Measurements from ENCODE around the gene MECP2.
A peak's percentile ranks its signal among the peaks of the same experiment; 100 is the strongest.
"Not testable (repeated sequence)": the region's sequence is repeated elsewhere in the genome, so short reads cannot be mapped to it uniquely, and the experiment has no call there.

The MECP2 gene

GRCh38 chrX:154017766-154018517 is 79.6 kb downstream of the MECP2 start:
- no peak for DNase-seq (ENCODE audit: low read depth)

DNA sequence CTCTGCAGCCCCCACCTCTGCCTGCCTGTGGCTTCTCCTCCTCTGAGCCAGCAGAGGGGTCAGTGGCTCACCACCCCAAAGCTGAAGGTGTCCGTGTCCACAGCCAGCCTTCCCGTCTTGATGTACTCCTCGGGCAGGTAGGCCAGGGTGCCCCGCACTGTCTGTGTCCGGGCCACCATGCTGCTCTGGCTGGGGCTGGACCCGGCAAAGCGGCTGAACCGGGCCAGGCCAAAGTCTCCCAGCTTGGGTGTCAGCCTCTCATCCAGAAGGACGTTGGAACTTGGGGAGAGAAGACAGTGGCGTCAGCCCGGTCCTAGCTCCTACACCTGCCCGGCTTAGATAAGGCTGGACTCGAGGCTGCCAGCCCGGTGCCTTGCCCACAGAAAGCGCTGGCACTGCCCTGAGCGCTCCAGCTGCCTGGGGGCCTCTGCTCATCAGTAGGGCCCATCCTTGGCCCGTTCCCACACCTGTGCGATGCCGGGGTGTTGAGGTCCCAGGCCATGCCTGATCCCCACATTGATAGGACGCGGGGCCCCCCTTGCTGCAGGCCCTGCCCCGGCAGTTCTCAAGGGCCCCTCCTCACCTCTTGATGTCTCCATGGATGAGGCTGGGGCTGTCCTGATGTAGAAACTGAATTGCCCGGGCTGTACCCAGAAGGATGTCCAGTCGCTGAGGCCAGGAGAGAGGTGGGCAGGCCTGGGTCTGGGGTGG is 81.0 kb downstream of the MECP2 start:
- no peak for DNase-seq (ENCODE audit: low read depth)

DNA sequence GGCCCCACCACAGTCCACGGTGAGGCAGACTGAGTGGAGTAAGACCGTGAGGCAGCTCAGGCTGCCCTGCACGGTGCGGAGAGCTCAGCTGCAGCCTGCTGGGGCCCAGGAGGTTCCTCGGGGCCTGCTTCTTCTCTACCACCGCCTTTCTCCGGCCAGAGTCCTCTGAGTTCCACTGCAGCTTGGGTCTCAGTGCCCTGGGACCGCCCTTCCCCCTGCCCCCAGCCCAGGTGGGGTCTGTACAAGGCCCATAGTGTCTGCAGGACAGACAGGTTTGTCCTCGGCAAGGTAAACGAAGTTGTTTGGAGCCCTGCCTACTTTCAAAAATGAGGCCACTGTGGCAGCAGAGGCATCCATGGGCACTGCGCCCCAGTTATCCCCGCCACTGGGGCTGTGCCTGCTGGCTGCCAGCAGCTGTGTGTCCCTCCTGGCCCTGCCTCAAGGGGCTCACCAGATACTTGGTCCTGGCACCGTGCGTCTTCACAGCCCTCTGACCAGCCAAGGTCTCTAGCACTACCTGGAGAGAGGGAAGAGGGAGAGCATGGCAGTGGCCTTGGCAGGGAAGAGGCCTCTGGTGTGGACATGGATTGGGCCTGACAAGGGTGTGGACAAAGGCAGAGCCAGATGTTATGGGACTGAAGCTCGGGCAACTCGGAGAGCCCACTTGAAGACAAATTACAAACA is 81.8 kb downstream of the MECP2 start:
- DNase-seq (ENCODE audit: low read depth) = no peak

DNA sequence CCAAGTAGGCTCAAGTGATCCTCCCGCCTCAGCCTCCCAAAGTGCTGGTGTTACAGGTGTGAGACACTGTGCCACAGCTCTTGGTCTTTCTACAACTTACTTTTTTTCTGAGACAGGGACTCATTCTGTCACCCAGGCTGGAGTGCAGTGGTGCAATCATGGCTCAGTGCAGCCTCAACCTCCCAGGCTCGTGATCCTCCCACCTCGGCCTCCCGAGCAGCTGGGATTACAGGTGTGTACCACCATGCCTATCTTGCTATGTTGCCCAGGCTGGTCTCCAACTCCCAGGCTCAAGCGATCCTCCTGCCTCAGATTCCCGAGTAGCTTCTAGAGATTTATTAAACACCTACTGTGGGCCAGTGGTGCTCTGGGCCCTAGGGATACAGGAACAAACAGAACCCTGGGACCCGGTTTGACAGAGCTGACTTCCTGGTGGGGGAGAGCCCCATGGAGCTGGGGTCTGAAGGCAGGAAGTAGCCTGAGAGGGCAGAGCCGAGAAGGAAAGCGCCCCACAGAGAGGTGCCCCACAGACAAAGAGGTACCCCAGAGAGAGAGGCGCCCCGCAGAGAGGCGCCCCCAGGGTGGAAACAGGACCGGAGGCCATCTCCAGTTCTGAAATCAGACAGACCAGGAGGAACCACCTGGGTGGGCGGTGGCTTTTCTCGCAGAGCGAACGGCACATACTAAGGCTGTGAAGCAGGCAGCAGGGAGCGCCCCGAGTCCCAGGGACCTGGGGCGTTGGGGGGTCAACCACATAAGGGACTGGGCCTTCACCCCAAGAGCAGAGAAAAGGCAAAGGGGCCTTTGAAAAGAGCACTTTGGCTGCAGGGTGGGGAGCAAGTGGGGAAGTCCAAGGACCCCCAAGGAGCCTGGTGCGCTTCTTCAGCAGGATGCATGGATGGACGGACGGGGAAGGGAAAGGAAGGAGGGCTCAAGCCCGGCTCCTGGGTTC is 82.8 kb downstream of the MECP2 start:
- DNase-seq (ENCODE audit: low read depth) = no peak

DNA sequence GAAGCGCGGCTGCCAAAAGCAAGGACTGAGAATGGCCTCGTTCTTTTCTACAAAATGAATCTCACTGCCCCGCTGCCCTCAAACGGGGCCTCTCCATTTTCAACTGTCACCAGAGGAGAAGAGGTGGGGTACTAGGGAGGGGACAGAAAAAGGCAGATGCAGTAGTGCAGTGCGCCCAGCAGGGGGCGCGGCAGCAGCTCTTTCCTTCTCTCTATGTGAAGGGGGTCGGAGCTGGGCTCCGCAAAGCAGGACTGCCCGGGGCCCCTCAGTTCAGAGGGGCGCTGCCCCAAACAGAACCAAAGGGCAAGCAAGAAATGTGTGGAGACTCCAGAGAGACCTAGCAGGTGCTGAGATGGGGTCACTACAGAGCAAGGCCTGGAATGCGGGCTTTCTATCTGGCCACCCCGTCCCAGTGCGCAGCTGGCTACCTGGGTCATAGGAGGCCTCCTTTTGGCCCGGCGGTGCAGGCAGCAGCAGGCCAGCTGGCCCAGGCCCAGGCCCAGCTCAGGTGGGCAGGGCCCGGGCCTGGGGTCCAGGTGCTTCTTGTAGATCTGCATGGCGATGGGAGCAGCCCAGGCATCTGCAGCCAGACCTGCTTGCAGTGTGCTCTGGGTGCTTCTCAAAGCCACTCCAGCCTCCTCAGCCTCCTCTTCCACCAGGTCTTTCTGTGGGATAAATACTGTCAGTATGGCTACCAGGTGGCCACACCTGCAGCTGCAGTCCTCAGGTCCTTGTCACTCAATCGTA is 83.7 kb downstream of the MECP2 start:
- DNase-seq (ENCODE audit: low read depth) = no peak

DNA sequence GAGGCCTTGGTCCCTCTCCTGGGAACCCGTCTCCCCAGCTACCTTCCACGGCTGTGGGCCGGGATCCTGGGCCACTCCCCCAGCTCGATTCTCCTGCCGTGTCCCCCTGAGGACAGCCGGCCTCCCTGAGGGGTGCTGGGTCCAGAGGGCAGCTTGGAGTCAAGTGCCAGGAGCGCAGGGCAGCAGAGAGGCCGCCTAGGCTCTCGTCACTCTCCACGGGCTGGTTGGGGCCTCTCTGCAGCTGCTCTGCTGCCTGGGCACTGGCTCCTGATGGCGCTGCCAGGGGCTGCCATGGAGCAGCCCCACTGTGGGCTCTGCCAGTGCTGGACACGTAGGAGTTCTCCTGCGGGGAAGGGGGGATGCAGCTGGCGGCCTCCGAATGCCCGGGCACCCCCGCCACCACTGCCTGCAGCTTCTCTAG is 84.5 kb downstream of the MECP2 start:
- no peak for DNase-seq (ENCODE audit: low read depth)

DNA sequence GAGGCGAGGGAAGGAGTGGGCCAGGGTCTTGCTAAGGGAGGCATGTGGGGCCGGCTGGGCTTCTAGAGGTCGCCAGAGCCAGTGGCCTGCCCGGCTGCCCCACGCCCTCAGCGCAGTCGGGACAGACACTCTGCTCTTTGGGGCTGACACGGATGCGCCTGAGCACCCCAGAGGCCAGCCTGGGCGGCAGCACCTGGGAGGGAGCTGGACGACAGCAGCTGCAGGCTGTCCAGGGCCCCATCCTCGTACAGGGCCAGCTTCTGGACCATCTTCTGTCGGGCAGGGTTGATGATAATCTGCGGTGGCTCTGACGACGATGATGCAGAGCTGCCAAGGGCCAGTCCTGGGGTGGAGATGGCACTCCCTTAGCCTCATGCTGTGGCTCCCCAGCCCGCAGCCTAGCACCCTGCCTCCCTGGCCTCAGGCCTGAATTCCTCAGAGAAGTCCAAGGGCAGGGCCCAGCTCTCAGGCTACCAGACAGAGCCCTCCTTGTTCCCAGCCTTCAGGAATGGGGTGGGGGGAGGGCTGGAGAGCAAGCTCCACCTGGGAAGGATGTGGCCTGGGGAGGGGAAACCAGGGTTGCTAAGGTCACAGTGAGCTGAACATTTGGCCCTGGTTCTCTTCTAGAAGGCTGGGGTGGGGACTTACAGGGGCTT is 85.1 kb downstream of the MECP2 start:
- DNase-seq (ENCODE audit: low read depth) = no peak

DNA sequence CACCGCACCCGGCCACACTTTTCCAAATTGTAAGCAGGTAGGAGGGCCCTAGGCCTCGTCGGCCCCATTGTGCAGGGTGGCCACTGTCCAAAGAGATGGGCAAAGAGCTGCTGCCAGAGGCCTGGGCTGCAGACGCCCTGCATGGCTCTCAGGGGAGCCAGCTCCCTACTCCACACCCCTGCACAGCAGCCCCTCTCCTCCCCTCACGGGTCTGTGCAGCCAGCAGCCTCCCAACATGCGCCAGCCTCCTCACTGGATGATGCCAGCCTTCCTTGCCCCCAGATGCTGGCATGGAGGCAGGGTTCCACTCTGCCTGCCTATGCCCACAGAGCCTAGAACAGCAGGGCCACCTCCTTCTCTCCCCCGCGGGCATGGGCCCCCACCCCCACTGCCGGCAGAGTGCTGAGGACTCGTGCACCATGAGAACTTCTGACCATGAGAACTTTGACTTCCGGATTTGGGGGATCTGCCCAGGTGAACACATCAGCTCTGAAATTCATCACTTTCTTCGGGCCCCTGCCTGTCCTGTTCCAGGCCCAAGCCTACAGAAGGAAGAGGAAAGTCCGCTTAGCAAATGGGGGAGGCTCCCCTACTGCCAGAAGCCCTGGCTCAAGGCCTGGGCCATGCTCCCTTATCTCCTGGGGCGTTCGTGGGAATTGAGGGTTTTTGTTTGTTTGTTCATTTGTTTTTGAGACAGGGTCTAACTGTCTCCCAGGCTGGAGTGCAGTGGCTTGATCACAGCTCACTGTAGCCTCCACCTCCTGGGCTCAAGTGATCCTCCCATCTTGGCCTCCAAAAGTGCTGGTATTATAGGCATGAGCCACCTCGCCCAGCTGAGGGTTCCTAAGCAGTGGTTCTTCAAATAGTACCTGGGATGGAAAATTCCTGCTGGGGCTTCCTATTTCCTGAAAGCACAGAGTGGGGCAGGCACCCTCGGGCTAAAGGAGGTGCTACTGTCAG is 85.9 kb downstream of the MECP2 start:
- DNase-seq (ENCODE audit: low read depth) = no peak

GRCh38 chrX:154010330-154011087 is 87.0 kb downstream of the MECP2 start:
- no peak for DNase-seq (ENCODE audit: low read depth)

DNA sequence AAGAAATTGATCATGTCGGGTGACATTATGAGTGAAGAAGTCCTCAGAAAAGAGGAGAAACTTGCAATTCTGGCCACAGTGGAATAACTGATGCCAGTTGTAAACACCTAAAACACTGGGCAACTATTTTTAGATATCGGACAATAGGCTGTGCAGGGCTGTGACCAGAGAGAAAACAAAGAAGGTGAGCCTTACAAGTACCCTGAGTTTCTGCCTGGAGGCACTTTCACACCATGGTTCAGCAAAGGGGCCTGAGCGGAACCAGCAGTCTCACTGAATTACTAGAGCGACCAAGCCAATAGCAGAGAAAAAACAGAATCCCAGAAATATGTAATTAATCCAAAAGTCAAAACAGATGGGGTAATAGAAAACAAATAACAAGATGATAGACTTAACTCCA is 89.0 kb downstream of the MECP2 start:
- no peak for DNase-seq (ENCODE audit: low read depth)

DNA sequence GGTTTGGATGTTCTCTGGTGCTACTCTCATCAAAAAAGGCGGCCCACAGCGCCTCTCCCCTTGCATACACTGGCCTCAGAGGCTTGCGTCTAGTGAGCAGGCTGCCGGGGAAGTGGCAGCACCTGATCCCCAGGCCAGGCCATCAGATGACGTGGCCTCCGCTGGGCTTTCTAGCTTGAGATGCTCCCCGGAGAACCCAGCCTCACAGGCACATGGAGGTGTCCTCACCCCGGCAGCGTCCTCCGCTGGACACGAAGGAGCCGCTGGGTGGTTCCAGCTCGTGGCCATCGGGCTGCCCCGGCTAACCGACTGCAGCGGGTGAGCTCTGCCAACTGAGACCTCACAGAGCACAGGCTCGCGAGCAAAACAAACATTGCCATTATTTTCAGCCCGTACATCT is 90.6 kb downstream of the MECP2 start:
- no peak for DNase-seq (ENCODE audit: low read depth)

GRCh38 chrX:154004315-154004714 is 93.2 kb downstream of the MECP2 start:
- no peak for DNase-seq (ENCODE audit: low read depth)

GRCh38 chrX:154002215-154002719 is 95.2 kb downstream of the MECP2 start:
- peak; percentile 49 for DNase-seq (ENCODE audit: low read depth)

DNA sequence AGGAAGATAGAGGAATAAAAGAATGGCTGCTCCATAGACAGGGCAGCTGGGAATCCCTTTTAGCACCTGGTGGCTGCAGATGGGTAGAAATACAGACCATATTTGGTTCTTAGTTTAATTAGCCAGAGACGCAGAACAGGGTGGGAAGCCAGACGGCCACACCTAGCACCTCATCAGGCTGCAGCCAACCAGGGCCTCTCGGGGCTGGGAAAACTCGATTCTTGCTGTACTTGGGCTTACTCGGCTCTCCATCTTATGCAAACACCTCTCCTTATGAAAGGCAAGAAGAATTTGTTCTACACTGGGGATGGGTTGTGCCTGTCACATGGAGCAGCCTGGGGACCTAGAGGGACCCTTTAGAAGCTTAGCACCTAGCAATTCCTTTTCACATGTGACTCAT is 97.5 kb downstream of the MECP2 start:
- DNase-seq (ENCODE audit: low read depth) = no peak

GRCh38 chrX:153999359-154000037 is 98.0 kb downstream of the MECP2 start:
- no peak for DNase-seq (ENCODE audit: low read depth)

GRCh38 chrX:153995504-153995903 is 102.0 kb downstream of the MECP2 start:
- DNase-seq (ENCODE audit: low read depth) = no peak

GRCh38 chrX:153994398-153994797 is 103.1 kb downstream of the MECP2 start:
- not testable (repeated sequence) for DNase-seq (ENCODE audit: low read depth)

DNA sequence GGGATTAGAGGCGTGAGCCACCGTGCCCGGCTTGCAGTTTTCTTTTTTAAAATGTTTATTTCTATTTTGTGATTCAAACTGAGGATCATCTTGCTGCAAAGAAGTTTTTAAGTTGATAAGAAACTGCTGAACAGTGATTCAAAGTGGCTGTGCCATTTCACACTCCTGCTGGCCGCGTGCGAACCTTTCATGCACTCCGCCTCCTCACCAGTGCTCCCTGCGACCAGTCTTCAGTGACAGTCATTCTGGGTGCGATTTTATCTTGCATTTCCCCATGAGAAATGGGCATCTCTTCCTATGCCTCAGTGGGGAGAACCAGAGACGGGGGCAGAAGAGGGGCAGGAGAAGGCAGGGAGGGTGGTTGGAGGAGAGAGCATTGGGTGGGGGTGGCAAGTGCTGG is 103.5 kb downstream of the MECP2 start:
- DNase-seq (ENCODE audit: low read depth) = no peak

Measured in fibroblast of the conjunctiva (primary cell).